OCI-LY1 (cell line): ENCODE results near the gene SPIB.

ENCODE experiments used
- H2AFZ ChIP-seq: fragments of 200-600 bp; sonication (generic), shearing (Covaris generic); 2 replicates; pipeline ENCODE4 v1.6.0; 2014; ENCODE audit warnings: antibody characterized with exemption, mild to moderate bottlenecking, low read length
- H3F3A ChIP-seq: fragments of 200-600 bp; sonication (generic), shearing (Covaris generic); 2 replicates; pipeline ENCODE4 v1.6.0; 2014; ENCODE audit warnings: mild to moderate bottlenecking, antibody characterized with exemption, low read length, moderate library complexity; ENCODE audit not compliant: insufficient read depth
- H3K27ac ChIP-seq: fragments of 200-600 bp; sonication (generic); 2 replicates; pipeline ENCODE4 v1.5.1; 2014; ENCODE audit warnings: low read length, mixed run types, mild to moderate bottlenecking, low read depth; ENCODE audit not compliant: poor library complexity, severe bottlenecking
- H3K27me3 ChIP-seq: fragments of 200-600 bp; sonication (generic); 2 replicates; pipeline ENCODE4 v1.6.0; 2014; ENCODE audit warnings: antibody characterized with exemption, mild to moderate bottlenecking, low read length, moderate library complexity; ENCODE audit not compliant: insufficient read depth
- H3K36me3 ChIP-seq: fragments of 200-600 bp; sonication (generic); 2 replicates; pipeline ENCODE4 v1.6.1; 2014; ENCODE audit warnings: mild to moderate bottlenecking, antibody characterized with exemption, low read length, moderate library complexity, mixed read lengths; ENCODE audit not compliant: insufficient read depth
- H3K4me1 ChIP-seq: fragments of 200-600 bp; sonication (generic); 2 replicates; pipeline ENCODE4 v1.5.1; 2014; ENCODE audit warnings: mild to moderate bottlenecking, low read length, moderate library complexity; ENCODE audit not compliant: insufficient read depth, severe bottlenecking
- H3K4me2 ChIP-seq: fragments of 200-600 bp; sonication (generic), shearing (Covaris generic); 2 replicates; pipeline ENCODE4 v1.6.1; 2014; ENCODE audit warnings: low read length
- H3K4me3 ChIP-seq: fragments of 200-600 bp; sonication (generic); 2 replicates; pipeline ENCODE4 v1.5.1; 2014; ENCODE audit warnings: low read length, low read depth, mild to moderate bottlenecking, mixed read lengths; ENCODE audit not compliant: poor library complexity, severe bottlenecking
- H3K79me2 ChIP-seq: fragments of 200-600 bp; shearing (Covaris generic); 2 replicates; pipeline ENCODE4 v1.6.1; 2016; ENCODE audit warnings: mixed run types, low read length, mixed read lengths; ENCODE audit not compliant: insufficient read depth
- H3K9ac ChIP-seq: fragments of 200-600 bp; sonication (generic), shearing (Covaris generic); 2 replicates; pipeline ENCODE4 v1.6.1; 2014; ENCODE audit warnings: mild to moderate bottlenecking, low read length, mixed read lengths
- H3K9me2 ChIP-seq: fragments of 200-600 bp; sonication (generic), shearing (Covaris generic); 2 replicates; pipeline ENCODE4 v1.6.1; 2014; ENCODE audit warnings: low read depth, mild to moderate bottlenecking, low read length, mixed read lengths
- H3K9me3 ChIP-seq: fragments of 200-600 bp; shearing (Covaris generic); 2 replicates; pipeline ENCODE4 v1.6.1; 2014; ENCODE audit warnings: low read length, mixed read lengths
- H4K20me1 ChIP-seq: fragments of 200-600 bp; sonication (generic), shearing (Covaris generic); 2 replicates; pipeline ENCODE4 v1.6.0; 2016; ENCODE audit warnings: mild to moderate bottlenecking, low read length; ENCODE audit not compliant: insufficient read depth
- EZH2 ChIP-seq: fragments of 200-600 bp; sonication (generic), shearing (Covaris generic); IDR thresholded peaks from 2 replicates; pipeline ENCODE4 v1.8.0; 2017; ENCODE audit warnings: borderline replicate concordance, mixed run types, mild to moderate bottlenecking, antibody characterized with exemption, low read length, moderate library complexity, mixed read lengths
- TF ChIP-seq, protein P1 (sequence below): fragments of 200-600 bp; sonication (generic), shearing (Covaris generic); IDR thresholded peaks from 2 replicates; pipeline ENCODE4 v1.5.1; 2017; ENCODE audit warnings: mild to moderate bottlenecking, antibody characterized with exemption, low read length, moderate library complexity, mixed read lengths

SPIB gene

DNA sequence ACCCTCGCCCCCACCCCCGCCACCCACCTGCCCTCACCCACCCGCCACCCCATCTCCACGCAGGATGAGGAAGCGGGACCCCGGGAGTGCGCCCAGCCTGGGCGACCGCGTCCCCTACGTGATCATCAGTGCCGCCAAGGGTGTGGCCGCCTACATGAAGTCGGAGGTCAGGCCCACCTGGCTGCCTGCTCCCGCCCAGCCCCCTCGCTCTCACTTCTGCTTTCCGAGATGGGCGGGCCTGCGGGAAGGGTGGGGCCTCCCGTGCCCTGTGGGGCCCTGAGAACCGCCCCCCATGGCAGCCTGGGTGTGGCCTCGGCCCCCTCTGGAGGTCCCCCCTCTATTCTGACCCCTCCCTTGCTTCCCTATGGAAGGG lies 3.1 kb upstream of the SPIB start:
- H3K27ac ChIP-seq: peak overlapping the region; percentile 100
- H3K9me2 ChIP-seq: no peaks in the 10 kb centered on the region
- no peaks in the 10 kb centered on the region for H3K27me3 ChIP-seq
- no peaks in the 10 kb centered on the region; the same call in 1 of the 2 replicates for H3F3A ChIP-seq
- H3K4me3 ChIP-seq: peak overlapping the region; percentile 47
- peak overlapping the region; percentile 70 for H3K4me2 ChIP-seq
- no peak overlapping the region for H2AFZ ChIP-seq
- H3K9ac ChIP-seq: peak overlapping the region; percentile 76; the same call in 1 of the 2 replicates
- no peaks in the 10 kb centered on the region for H3K9me3 ChIP-seq
- peaks cover 51% of the 10 kb centered on the region for H3K4me1 ChIP-seq
- H4K20me1 ChIP-seq: no peaks in the 10 kb centered on the region
- peaks cover 52% of the 10 kb centered on the region for H3K36me3 ChIP-seq
- peaks cover 6% of the 10 kb centered on the region for H3K79me2 ChIP-seq
- TF ChIP-seq EZH2: no peak
- TF ChIP-seq, protein P1, sequence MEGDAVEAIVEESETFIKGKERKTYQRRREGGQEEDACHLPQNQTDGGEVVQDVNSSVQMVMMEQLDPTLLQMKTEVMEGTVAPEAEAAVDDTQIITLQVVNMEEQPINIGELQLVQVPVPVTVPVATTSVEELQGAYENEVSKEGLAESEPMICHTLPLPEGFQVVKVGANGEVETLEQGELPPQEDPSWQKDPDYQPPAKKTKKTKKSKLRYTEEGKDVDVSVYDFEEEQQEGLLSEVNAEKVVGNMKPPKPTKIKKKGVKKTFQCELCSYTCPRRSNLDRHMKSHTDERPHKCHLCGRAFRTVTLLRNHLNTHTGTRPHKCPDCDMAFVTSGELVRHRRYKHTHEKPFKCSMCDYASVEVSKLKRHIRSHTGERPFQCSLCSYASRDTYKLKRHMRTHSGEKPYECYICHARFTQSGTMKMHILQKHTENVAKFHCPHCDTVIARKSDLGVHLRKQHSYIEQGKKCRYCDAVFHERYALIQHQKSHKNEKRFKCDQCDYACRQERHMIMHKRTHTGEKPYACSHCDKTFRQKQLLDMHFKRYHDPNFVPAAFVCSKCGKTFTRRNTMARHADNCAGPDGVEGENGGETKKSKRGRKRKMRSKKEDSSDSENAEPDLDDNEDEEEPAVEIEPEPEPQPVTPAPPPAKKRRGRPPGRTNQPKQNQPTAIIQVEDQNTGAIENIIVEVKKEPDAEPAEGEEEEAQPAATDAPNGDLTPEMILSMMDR: no peak

DNA sequence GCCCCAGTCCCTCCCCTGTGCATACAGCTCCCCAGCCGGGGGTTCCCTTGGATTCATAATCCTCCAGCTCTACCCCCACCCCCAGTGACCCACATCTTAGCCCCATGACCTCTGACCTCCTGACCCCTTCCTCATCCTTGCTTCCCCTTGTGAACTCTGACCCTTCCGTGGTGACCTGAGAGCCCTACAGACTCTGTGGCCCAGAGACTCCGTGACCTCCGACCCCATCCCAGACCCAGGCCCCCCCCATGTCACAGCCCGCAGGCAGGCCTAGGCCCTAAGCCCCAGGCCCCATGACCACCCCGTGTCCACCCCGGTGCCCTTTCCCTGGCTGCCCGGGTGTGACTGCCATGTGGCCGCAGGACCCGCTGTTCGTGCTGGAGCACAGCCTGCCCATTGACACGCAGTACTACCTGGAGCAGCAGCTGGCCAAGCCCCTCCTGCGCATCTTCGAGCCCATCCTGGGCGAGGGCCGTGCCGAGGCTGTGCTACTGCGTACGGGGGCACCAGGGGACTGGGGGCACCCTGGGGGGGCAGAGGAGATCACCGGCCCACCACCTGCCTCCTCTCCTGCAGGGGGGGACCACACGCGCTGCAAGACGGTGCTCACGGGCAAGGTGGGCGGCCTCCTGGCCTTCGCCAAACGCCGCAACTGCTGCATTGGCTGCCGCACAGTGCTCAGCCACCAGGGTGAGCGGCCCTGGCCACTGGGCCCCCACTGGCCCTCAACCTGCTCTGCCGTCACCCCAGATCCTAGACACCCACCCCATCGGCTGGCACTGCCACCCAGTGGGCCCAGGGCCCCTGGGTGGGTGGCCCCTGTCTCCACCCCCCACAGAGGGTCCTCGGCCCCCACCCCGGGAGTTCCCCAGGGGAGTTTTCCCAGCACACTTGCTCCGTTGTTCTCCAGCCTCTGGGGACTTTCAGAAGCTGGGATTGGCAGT lies 2.4 kb upstream of the SPIB start:
- peaks cover 51% of the 10 kb centered on the region for H3K4me1 ChIP-seq
- H3K36me3 ChIP-seq: peaks cover 52% of the 10 kb centered on the region
- peak overlapping the region; percentile 6; the same call in 1 of the 2 replicates for H3K9ac ChIP-seq
- H3K4me2 ChIP-seq: peak overlapping the region; percentile 70
- no peaks in the 10 kb centered on the region for H3K9me2 ChIP-seq
- no peaks in the 10 kb centered on the region; the same call in 1 of the 2 replicates for H3F3A ChIP-seq
- no peaks in the 10 kb centered on the region for H3K9me3 ChIP-seq
- no peak for TF ChIP-seq EZH2
- TF ChIP-seq, protein P1: no peak
- no peaks in the 10 kb centered on the region for H4K20me1 ChIP-seq
- H3K79me2 ChIP-seq: peaks cover 10% of the 10 kb centered on the region
- peak overlapping the region; percentile 100 for H3K27ac ChIP-seq
- H3K4me3 ChIP-seq: peak overlapping the region; percentile 4
- no peak overlapping the region for H2AFZ ChIP-seq
- H3K27me3 ChIP-seq: no peaks in the 10 kb centered on the region

DNA sequence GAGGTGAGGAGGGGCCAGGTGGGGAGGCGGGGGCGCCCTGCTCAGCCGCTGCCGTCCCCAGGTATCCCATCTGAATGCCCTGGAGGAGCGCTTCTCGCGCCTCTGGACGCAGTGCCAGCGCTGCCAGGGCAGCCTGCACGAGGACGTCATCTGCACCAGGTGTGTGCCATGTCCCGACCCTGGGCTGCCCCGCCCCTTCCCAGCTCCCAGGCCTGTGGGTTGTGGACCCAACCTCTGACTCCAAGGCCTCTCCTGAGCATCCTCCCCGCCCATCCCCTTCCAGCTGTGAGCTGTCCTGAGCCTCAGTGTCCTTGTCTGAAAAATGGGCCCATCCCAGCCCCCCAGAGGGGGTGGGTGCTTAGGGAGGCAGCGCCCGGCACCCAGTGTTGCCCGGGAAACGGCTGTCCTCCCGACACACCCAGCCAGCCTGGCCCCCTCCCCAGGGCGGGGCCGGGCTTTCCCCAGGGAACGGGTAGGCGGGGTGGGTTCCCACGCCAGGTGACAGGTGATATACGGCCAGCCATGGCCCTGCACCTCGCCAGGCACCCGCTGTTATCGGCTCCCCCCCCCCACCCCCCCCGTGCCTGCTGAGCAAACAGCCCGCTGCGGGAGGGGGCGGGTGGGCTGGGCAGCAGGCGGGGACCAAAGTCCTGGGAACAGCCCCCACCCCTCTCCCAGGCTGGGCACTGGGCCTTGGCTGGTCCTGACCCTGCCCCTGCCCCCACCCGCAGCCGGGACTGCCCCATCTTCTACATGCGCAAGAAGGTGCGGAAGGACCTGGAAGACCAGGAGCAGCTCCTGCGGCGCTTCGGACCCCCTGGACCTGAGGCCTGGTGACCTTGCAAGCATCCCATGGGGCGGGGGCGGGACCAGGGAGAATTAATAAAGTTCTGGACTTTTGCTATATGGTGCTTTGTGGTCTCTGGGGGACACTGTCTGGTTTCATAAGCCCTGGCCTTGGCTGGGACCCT lies 1.3 kb upstream of the SPIB start:
- H3K4me2 ChIP-seq: peak overlapping the region; percentile 78
- H3K36me3 ChIP-seq: peaks cover 53% of the 10 kb centered on the region
- TF ChIP-seq EZH2: no peak
- TF ChIP-seq, protein P1: no peak
- H3K9ac ChIP-seq: peak overlapping the region; percentile 95; the same call in 1 of the 2 replicates
- peak overlapping the region; percentile 100 for H3K27ac ChIP-seq
- H3K4me3 ChIP-seq: peak overlapping the region; percentile 85
- peaks cover 59% of the 10 kb centered on the region for H3K4me1 ChIP-seq
- no peaks in the 10 kb centered on the region; the same call in 1 of the 2 replicates for H3F3A ChIP-seq
- H4K20me1 ChIP-seq: no peaks in the 10 kb centered on the region
- H3K27me3 ChIP-seq: no peaks in the 10 kb centered on the region
- H3K9me3 ChIP-seq: no peaks in the 10 kb centered on the region
- H3K79me2 ChIP-seq: peaks cover 10% of the 10 kb centered on the region
- no peaks in the 10 kb centered on the region for H3K9me2 ChIP-seq
- no peak overlapping the region for H2AFZ ChIP-seq
